Spinal cord (tissue), 10 donors: ENCODE results near the gene RUNX1. TPM values are rescaled to one million over a fixed set of nuclear protein-coding genes. Genes with fewer than 3 reads are reported as not detected.
"Not testable (repeated sequence)": the region's sequence is repeated elsewhere in the genome, so short reads cannot be mapped to it uniquely, and the experiment has no call there.

Source experiments
- DNase-seq, 6 donors: peaks; one replicate each; pipeline versions ENCODE4 v3.0.0 to v3.0.0-alpha.2; 2013 to 2015; ENCODE audit warnings: low spot score in 6 of 6, low read depth in 4 of 6
- H3K27ac ChIP-seq: one replicate; pipeline ENCODE4 v1.5.1; 2013; ENCODE audit warnings: low read depth, low read length, control low read depth
- H3K27me3 ChIP-seq: one replicate; pipeline ENCODE4 v1.6.1; 2013; ENCODE audit warnings: low read length; ENCODE audit not compliant: control insufficient read depth, insufficient read depth
- H3K36me3 ChIP-seq: one replicate; pipeline ENCODE4 v1.6.1; 2013; ENCODE audit warnings: low read length; ENCODE audit not compliant: control insufficient read depth, insufficient read depth
- H3K4me1 ChIP-seq: one replicate; pipeline ENCODE4 v1.6.1; 2013; ENCODE audit warnings: low read length; ENCODE audit not compliant: control insufficient read depth, insufficient read depth
- H3K4me3 ChIP-seq: one replicate; pipeline ENCODE4 v1.5.1; 2013; ENCODE audit warnings: low read depth, low read length, control low read depth
- H3K9me3 ChIP-seq: one replicate; pipeline ENCODE4 v1.6.1; 2013; ENCODE audit warnings: low read length; ENCODE audit not compliant: control insufficient read depth, insufficient read depth
- WGBS: methylation state at CpG from one replicate; pipeline ENCODE4 v1.1.5; 2013; ENCODE audit warnings: missing lambda C conversion rate; ENCODE audit not compliant: insufficient coverage; 5-methylcytosine and 5-hydroxymethylcytosine counted together
- polyA plus RNA-seq, 2 donors: library from polyadenylated mRNA; unstranded; fragments of 120-200 nt; gene quantifications; one replicate each; pipeline ENCODE4 v1.2.1, GENCODE V29; 2013; ENCODE audit not compliant: insufficient read length in 2 of 2
- total RNA-seq, 2 donors: library from RNA; depleted of rRNA in 1 of 2; stranded (reverse); fragments of 120-200 nt in 1 of 2; fragments of >200 nt in 1 of 2; gene quantifications; one replicate each; pipeline versions ENCODE4 v1.2.3 to v1.2.4, GENCODE V29; 2013 to 2014
- donor health status: healthy.

Gene RUNX1
- total and polyA plus RNA-seq, 4 donors: 2.1 to 7.1 (median 3.2) TPM

DNA sequence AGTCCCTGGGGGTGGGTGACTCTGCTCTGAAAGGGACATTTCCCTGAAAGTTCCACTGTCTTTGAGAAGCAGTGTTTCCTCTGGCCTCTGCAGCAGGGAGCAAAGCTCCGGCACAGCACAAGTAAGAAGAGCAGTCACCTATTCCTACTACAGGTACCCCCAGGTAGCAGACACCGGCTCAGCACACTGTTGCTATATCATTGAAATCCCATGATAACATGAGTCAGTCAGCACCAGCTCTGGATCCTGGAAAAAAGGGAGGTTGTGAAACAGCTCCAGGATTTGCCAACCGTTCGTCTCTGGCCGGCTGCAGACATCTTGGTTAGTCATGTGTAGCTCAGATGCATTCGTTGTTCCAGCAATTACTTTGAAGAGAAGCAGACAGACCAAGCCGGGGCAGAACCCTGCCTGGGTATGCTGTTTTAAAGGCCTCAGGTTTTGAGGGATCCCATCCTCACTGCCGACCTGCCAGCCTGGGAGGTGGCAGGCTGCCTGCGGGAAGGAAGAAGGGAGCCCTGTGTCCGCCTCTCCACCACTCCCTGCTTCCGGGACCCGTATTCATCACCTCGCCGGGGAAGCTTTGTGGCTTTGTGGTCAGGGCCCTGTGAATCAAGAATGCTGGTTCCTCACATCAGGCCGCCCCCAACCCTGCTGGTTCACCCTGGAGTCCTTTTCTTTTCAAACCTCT lies 241.1 kb downstream of the RUNX1 start:
- 91% methylated on average over 13 of the region's 15 CpGs for WGBS
- Histone ChIP-seq H3K9me3 (no peaks in the 10 kb centered on the region), H3K27me3 (no peaks in the 10 kb centered on the region), H3K4me1 (no peaks in the 10 kb centered on the region), H3K27ac (no peak overlapping the region), H3K36me3 (no peaks in the 10 kb centered on the region), H3K4me3 (no peak overlapping the region)
- no peak for DNase-seq

DNA sequence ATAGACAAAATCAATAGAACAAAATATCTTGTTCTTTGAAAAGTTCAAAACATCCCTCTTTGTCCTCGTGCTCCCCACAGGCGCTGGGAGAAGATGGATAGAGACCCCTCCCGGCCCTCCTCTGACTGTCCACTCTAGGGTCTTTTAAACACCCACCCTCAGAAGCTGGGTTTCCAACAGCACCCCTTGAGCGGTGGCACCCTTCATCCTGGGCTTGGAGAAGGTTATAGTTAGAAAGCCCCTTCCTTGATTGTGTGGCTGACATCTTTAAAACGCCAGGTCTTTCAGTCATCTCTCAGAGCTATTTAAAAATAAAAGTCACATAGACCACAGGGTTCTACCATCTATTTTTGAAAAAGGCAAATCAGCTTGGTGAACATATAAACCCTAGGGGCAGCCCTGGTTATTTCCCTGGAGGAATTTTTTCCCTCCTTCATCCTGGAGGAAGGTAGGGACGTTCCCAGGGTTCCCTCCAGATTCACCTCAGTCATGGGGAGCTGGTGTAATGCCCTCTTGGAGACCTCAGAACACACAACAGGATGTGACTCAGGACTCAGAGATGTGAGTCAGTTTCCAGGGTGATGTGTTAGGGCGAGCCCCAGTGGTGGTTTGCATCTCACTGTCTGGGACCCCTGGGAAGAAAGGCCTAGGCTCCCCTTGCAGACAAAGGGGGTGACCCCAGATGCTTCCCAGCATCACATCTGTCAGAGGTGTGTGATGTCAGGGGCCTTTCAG lies 241.8 kb downstream of the RUNX1 start:
- Histone ChIP-seq H3K27me3 (no peaks in the 10 kb centered on the region), H3K4me3 (no peak overlapping the region), H3K36me3 (no peaks in the 10 kb centered on the region), H3K27ac (no peak overlapping the region), H3K9me3 (no peaks in the 10 kb centered on the region), H3K4me1 (no peaks in the 10 kb centered on the region)
- no peak for DNase-seq
- WGBS: 96% methylated on average over 4 of the region's 7 CpGs

DNA sequence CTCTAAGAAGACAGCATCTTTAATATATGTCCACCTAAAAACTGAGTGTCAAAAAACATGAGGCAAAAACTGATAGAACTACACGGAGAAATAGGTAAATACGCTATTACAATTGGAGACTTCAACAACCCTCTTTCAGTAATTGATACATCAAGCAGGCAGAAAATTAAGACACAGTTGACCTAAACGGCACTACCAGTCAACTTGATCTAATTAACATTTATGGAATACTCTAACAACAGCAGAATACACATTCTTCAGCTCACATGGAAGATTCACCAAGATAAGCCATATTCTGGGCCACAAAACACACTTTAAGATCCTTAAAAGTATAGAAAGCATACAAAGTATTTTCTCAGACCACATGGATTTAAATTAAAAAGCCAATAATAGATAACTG lies 242.7 kb downstream of the RUNX1 start:
- Histone ChIP-seq H3K4me3 (no peak overlapping the region), H3K27me3 (no peaks in the 10 kb centered on the region), H3K36me3 (no peaks in the 10 kb centered on the region), H3K9me3 (no peaks in the 10 kb centered on the region), H3K4me1 (no peaks in the 10 kb centered on the region), H3K27ac (no peak overlapping the region)
- no peak for DNase-seq
- WGBS: 100% methylated on average over 2 of the region's 3 CpGs

DNA sequence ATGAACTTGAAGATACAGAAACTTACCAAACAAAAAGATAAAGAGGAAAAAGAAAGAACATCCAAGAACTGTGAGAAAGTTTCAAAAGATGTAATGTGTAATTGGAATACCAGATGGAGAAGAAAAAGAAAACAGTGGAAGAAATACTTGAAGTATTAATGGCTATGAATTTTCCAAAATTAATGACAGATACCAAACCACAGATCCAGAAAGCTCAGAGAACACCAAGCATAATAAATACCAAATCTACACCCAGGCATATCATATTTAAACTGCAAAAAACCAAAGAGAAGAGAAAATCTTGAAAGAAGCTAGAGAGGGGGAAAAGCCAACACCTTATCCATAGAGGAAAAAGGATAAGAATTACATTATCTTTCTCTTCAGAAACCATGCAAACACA lies 243.9 kb downstream of the RUNX1 start:
- no peak overlapping the region for H3K27ac ChIP-seq
- no peaks in the 10 kb centered on the region for H3K27me3 ChIP-seq
- no peaks in the 10 kb centered on the region for H3K36me3 ChIP-seq
- DNase-seq: no peak
- no peaks in the 10 kb centered on the region for H3K9me3 ChIP-seq
- H3K4me3 ChIP-seq: no peak overlapping the region
- no peaks in the 10 kb centered on the region for H3K4me1 ChIP-seq

DNA sequence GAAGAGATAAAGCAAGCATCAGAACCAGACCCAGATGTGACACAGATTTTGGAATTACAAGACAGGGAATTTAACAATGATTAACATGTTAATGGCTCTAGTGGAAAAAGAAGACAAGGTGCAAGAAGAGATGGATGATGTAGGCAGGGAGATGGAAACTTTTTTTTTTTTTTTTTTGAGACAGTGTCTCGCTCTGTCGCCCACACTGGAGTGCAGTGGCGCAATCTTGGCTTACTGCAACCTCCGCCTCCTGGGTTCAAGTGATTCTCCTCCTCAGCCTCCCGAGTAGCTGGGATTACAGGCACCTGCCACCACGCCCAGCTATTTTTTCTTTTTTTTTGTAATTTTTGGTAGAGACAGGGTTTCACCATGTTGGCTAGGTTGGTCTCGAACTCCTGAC lies 244.5 kb downstream of the RUNX1 start:
- H3K9me3 ChIP-seq, H3K36me3 ChIP-seq, DNase-seq, H3K4me3 ChIP-seq, H3K27ac ChIP-seq, H3K4me1 ChIP-seq, H3K27me3 ChIP-seq: not testable (repeated sequence)
- no CpG with 5 or more reads among the region's 7 CpGs for WGBS

DNA sequence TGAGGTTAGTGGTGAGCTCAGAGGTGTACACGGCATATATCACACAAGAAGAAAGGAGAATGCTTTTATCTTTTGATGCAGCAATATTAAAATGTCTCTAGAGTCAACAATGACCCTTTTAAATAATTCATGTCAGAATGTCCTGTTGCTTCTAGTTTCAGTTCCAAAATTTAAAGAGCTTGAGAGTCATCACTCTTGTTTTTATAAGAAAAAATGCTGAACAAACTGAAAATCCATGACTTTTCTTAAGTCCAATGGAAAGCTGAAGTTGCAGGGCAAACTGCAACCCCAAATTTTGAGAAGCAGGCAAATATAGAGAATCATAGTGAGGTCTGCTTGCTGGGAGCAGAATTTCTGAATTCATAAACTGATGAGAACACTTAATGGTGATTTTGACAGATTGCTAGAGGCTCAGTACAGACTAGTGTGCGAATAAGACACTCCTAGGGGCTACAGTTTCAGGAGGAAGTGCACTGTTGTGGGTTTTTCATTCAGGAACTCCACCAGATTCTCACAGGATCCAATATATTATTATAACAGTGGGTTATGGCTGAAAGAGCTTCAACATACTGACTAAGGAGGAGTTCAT lies 245.2 kb downstream of the RUNX1 start:
- H3K36me3 ChIP-seq: no peaks in the 10 kb centered on the region
- H3K27me3 ChIP-seq: no peaks in the 10 kb centered on the region
- no peak overlapping the region for H3K27ac ChIP-seq
- H3K9me3 ChIP-seq: no peaks in the 10 kb centered on the region
- no peak overlapping the region for H3K4me3 ChIP-seq
- no peaks in the 10 kb centered on the region for H3K4me1 ChIP-seq
- DNase-seq: no peak
- WGBS: no CpG with 5 or more reads among the region's 2 CpGs

DNA sequence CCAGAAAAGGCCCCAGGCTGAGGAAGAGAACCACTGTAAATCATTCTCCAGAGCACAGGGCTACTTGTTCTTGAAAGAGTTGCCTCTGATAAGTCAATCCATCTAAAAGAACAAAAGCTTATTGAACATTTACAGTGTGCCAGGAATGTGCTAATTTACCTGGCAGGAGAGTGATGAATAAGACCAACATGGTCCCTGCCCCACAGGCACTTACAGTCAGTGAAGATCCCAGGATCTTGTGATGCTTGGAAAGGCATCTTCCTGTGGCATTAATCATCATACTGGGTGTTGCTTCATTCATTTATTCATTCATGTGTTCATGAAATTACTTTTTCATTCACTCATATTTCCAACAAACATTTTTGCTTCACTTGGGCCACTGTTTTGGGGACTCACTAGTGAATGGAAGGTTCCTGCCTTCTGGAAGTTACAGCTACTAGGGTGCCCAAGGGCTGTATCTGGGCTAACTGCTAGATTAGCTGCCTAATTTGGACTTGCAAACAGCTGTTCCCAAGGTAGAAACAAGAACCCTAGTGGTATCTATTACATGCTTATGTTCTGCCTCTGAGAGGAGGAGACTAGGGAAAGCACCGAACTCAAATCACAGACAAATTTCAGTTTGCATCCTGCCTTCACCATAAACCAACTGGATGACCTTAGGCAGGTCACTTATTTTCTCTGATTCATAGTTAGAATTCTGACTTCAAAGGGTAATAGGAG lies 246.8 kb downstream of the RUNX1 start:
- no peaks in the 10 kb centered on the region for H3K9me3 ChIP-seq
- H3K4me3 ChIP-seq: no peak overlapping the region
- DNase-seq: no peak
- no peaks in the 10 kb centered on the region for H3K36me3 ChIP-seq
- no peak overlapping the region for H3K27ac ChIP-seq
- no peaks in the 10 kb centered on the region for H3K27me3 ChIP-seq
- no peaks in the 10 kb centered on the region for H3K4me1 ChIP-seq
- WGBS: no CpG with 5 or more reads among the region's 1 CpG

DNA sequence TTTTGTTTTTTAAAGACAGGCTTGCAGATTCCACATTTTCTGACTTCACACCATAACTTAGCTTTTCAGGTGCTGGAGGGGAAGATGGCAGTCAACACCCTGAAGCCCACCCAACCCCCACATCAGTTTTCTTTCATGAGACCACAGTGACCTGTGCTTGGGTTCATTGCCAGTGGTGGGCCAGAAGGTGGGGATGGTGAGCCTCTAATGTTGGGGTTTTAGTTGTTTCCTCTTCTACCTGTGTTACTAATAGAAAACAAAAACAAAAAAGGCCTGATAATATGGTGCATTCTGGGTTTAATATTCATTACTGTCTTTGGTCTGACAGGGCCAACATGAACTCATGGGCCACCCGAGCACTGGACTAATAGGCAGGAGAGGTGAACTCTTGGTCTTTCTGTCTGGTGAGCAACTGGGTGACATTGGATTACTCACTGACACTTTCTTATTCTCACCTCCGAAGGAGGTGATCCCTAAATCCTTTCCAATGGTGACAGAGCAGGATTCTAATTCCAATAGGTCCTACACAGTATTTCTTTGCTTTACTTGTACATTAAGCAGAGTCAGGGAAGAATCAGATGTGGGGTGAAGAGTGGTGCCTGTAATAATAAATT lies 247.5 kb downstream of the RUNX1 start:
- Histone ChIP-seq H3K27ac (no peak overlapping the region), H3K9me3 (no peaks in the 10 kb centered on the region), H3K4me3 (no peak overlapping the region), H3K36me3 (no peaks in the 10 kb centered on the region), H3K4me1 (no peaks in the 10 kb centered on the region), H3K27me3 (no peaks in the 10 kb centered on the region)
- DNase-seq: no peak
- no CpG with 5 or more reads among the region's 2 CpGs for WGBS

DNA sequence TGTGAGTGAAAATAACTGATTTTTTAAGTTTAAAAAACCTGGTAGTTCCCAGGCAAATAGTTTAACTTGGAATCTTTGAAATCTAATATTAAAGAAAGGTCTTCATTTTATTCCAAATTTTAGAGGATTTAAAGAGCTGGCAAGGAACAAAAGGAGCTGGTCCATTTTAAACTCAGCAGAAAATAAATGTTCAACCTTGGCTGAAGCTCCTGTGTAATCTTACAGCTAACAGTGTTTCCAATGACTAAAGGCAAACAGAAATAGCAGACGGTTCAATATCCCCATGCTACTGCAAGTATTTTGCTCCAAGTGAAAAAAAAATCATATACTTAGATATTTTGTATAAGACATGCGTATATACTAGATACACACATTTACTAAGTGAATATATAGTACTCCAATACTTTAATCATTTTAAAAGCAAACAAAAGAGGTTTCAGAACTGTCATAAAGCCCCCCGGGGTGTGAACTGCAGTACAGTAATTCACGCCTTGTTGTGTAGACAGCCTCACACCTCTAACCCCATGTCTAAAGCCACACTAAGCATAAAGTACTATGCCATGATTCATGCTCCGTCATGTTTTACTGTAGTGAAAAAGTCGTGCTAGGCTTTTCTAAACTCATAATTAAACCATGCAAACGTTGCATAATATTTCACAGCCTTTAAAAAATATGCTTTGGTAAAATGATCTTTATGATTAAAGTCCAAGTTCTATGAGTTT lies 248.1 kb downstream of the RUNX1 start:
- Histone ChIP-seq H3K27ac (no peak overlapping the region), H3K4me1 (no peaks in the 10 kb centered on the region), H3K9me3 (no peaks in the 10 kb centered on the region), H3K4me3 (no peak overlapping the region), H3K36me3 (no peaks in the 10 kb centered on the region), H3K27me3 (no peaks in the 10 kb centered on the region)
- no CpG with 5 or more reads among the region's 7 CpGs for WGBS
- no peak for DNase-seq
